AG04450 (cell line): ENCODE data around the gene CST1. TPM values are rescaled to one million over a fixed set of nuclear protein-coding genes. Genes with fewer than 3 reads are reported as not detected.
"Not testable (repeated sequence)": the region's sequence is repeated elsewhere in the genome, so short reads cannot be mapped to it uniquely, and the experiment has no call there.

ENCODE experiments used
- CTCF ChIA-PET: fragments of 300-600, 350-600 bp; formaldehyde crosslinking; extraction: SDS; loops from one replicate; lab custom pipeline; 2022; ENCODE audit warnings: antibody characterized with exemption, inconsistent platforms; lab: Charles Lee
- POLR2A ChIA-PET: fragments of 350-600 bp; formaldehyde crosslinking; extraction: SDS; loops from one replicate; lab custom pipeline; 2021; ENCODE audit warnings: antibody characterized with exemption, inconsistent platforms; lab: Yijun Ruan, JAX
- DNase-seq: peaks from one replicate; pipeline ENCODE4 v3.0.0-alpha.2; 2011; ENCODE audit warnings: low read depth, low spot score
- H3K27ac ChIP-seq: one replicate; pipeline ENCODE4 v1.5.1; 2012; ENCODE audit warnings: low read depth, low read length, control low read depth
- H3K27me3 ChIP-seq: one replicate; pipeline ENCODE4 v1.6.0; 2012; ENCODE audit warnings: low read length; ENCODE audit not compliant: control insufficient read depth, insufficient read depth
- H3K4me3 ChIP-seq: 2 replicates; pipeline ENCODE4 v1.5.1; 2011; ENCODE audit warnings: mild to moderate bottlenecking, low read depth, low read length, control low read depth
- H3K9me3 ChIP-seq: 2 replicates; pipeline ENCODE4 v1.5.1; 2012; ENCODE audit warnings: low read length; ENCODE audit not compliant: control insufficient read depth, insufficient read depth
- CTCF ChIP-seq: IDR thresholded peaks from 2 replicates; pipeline ENCODE4 v1.5.1; 2011; ENCODE audit warnings: low read depth, low read length, control low read depth, inconsistent platforms
- polyA plus RNA-seq: library from polyadenylated mRNA; depleted of rRNA; stranded (reverse); fragments of >200 nt; gene quantifications from 2 replicates; pipeline ENCODE4 v1.2.3, GENCODE V29; 2011

CST1 gene
- polyA plus RNA-seq, 1 experiment, result not detected

DNA sequence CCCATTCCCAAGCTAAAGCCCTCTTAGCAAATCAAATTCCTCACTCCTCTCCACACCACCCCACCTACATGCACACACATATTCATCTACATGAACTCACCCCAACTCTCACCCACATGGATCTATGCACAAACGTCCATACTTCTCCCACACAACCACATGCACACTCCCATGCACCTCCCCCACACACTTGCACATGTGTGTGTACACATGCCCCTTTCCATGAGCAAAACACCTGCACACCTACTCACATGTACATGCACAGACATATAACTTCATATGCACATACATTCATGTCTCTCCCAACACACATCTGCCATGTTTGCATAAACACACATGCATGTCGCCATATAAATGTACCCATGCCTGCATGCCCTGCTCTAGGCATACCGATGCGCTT is 22.8 kb upstream of the CST1 start:
- Histone ChIP-seq H3K4me3 (no peak overlapping the region), H3K27ac (no peak overlapping the region)

DNA sequence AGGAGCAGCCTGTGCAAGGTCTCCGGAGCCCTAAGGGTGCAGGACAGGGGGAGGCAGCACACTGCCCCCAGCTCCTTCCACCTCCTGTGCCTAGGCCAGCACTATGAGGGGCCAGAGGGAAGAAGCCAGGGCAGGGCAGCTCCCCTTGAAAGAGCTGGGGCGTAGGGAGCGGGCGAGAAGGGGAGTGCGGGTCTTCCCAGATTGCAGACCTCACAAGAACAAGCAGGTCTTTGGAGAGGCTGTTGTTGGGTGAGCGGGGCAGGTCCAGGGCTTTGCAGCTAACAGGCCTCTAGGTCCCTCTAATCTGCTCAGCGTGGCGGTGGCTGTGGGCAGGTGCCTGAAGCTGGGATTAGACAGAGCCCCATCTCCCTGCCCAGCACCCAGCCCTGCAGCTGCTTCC is 22.4 kb upstream of the CST1 start:
- CTCF ChIA-PET, result no interaction called here
- Histone ChIP-seq H3K27me3 (no peaks in the 10 kb centered on the region), H3K9me3 (no peaks in the 10 kb centered on the region), H3K27ac (no peak overlapping the region), H3K4me3 (no peak overlapping the region)
- TF ChIP-seq CTCF, result no peak
- DNase-seq, result no peak
- POLR2A ChIA-PET, result no interaction called here

More for the DNA sequence above, 22.8 kb upstream of the CST1 start:
- no peaks in the 10 kb centered on the region for H3K27me3 ChIP-seq
- no peak for TF ChIP-seq CTCF
- POLR2A ChIA-PET, result no interaction called here
- DNase-seq, result no peak
- CTCF ChIA-PET, result no interaction called here
- no peaks in the 10 kb centered on the region for H3K9me3 ChIP-seq

- no peaks in the 10 kb centered on the region for H3K9me3 ChIP-seq
- no peak overlapping the region for H3K27ac ChIP-seq
- H3K27me3 ChIP-seq, result no peaks in the 10 kb centered on the region
- H3K4me3 ChIP-seq, result no peak overlapping the region
- no peak for DNase-seq
- POLR2A ChIA-PET, result no interaction called here
- no peak for TF ChIP-seq CTCF
- CTCF ChIA-PET, result no interaction called here
These were observed 21.3 kb upstream of the CST1 start for GRCh38 chr20:23772074-23772473.

DNA sequence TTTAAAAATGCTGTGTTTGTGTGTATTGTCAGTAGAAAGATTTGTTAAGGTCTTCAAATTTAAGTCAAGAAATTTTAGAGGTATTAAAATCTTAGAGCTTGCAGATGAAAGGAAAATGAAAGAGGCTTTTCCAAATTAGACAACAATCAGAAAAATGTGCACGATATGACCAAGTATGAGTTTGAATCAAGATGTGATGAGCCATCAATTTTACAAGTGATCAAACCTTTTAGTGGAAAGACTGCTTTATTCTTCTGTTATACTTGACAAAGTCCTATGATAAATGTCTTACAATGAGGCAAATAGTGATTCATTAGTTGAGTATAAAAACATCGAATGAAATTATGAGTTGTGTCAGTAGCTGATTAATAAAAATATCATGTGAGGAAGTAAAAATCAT is 19.6 kb upstream of the CST1 start:
- CTCF ChIA-PET, result no interaction called here
- no peak for TF ChIP-seq CTCF

GRCh38 chr20:23768520-23768919 is 17.8 kb upstream of the CST1 start:
- H3K9me3 ChIP-seq, H3K4me3 ChIP-seq, H3K27ac ChIP-seq, CTCF ChIA-PET, H3K27me3 ChIP-seq, DNase-seq, POLR2A ChIA-PET: not testable (repeated sequence)

More for the DNA sequence above, 19.6 kb upstream of the CST1 start:
- H3K4me3 ChIP-seq, result no peak overlapping the region
- H3K27me3 ChIP-seq, result no peaks in the 10 kb centered on the region
- no peaks in the 10 kb centered on the region for H3K9me3 ChIP-seq
- POLR2A ChIA-PET, result no interaction called here
- H3K27ac ChIP-seq, result no peak overlapping the region
- no peak for DNase-seq

GRCh38 chr20:23766531-23766930 is 15.8 kb upstream of the CST1 start:
- DNase-seq, result no peak
- H3K27ac ChIP-seq, result no peak overlapping the region
- ChIA-PET POLR2A (no interaction called here), CTCF (no interaction called here)
- no peak overlapping the region for H3K4me3 ChIP-seq
- H3K9me3 ChIP-seq, result no peaks in the 10 kb centered on the region
- H3K27me3 ChIP-seq, result no peaks in the 10 kb centered on the region
- TF ChIP-seq CTCF, result no peak
